AG04449 (cell line): ENCODE data around the gene PATJ.
"Not testable (repeated sequence)": the region's sequence is repeated elsewhere in the genome, so short reads cannot be mapped to it uniquely, and the experiment has no call there.

ENCODE experiments used
- CTCF ChIA-PET: fragments of 350-600 bp; formaldehyde crosslinking; extraction: SDS; loops from one replicate; lab custom pipeline; 2021; ENCODE audit warnings: antibody characterized with exemption; lab: Yijun Ruan, JAX
- POLR2A ChIA-PET: fragments of 400-600, 350-600 bp; formaldehyde crosslinking; extraction: SDS; loops from one replicate; lab custom pipeline; 2020; ENCODE audit warnings: antibody characterized with exemption, inconsistent platforms; lab: Yijun Ruan, JAX
- DNase-seq: peaks from one replicate; pipeline ENCODE4 v3.0.0-alpha.2; 2010; ENCODE audit warnings: low read depth, low spot score
- H3K4me3 ChIP-seq: 2 replicates; pipeline ENCODE4 v1.5.1; 2011; ENCODE audit warnings: low read depth, mild to moderate bottlenecking, control low read depth, low read length
- CTCF ChIP-seq: IDR thresholded peaks from one replicate; pipeline ENCODE4 v1.5.1; 2011; ENCODE audit warnings: mild to moderate bottlenecking, moderate library complexity, low read length, control low read depth, inconsistent platforms; ENCODE audit not compliant: insufficient read depth; ENCODE audit errors: missing control alignments

PATJ gene

GRCh38 chr1:62177621-62178020, 435.3 kb downstream of the PATJ start:
- DNase-seq, result no peak
- no peak overlapping the region for H3K4me3 ChIP-seq
- ChIA-PET POLR2A (no interaction called here), CTCF (no interaction called here)
- TF ChIP-seq CTCF, result no peak

GRCh38 chr1:62178372-62178771, 436.1 kb downstream of the PATJ start:
- CTCF ChIA-PET, result interaction anchor here (0.8 to 2.3 kb wide), 2 partner anchors 228 to 257 kb away, joined by 3 to 9 read pairs; no protein-coding TSS in a partner anchor
- DNase-seq, result no peak
- no peak overlapping the region for H3K4me3 ChIP-seq
- POLR2A ChIA-PET, result no interaction called here
- TF ChIP-seq CTCF, result no peak

GRCh38 chr1:62180054-62180453, 437.8 kb downstream of the PATJ start:
- POLR2A ChIA-PET, DNase-seq, H3K4me3 ChIP-seq: not testable (repeated sequence)
- CTCF ChIA-PET, result interaction anchor here (1.7 to 2.3 kb wide), 2 partner anchors 223 to 227 kb away, joined by 6 to 9 read pairs; no protein-coding TSS in a partner anchor

GRCh38 chr1:62180639-62181038, 438.4 kb downstream of the PATJ start:
- no peak for DNase-seq
- ChIA-PET CTCF (no interaction called here), POLR2A (no interaction called here)
- no peak for TF ChIP-seq CTCF
- no peak overlapping the region for H3K4me3 ChIP-seq

- CTCF ChIA-PET, result no interaction called here
- POLR2A ChIA-PET, result no interaction called here
- no peak for DNase-seq
- no peak overlapping the region for H3K4me3 ChIP-seq
- no peak for TF ChIP-seq CTCF
These were observed 439.3 kb downstream of the PATJ start for GRCh38 chr1:62181532-62181931.

GRCh38 chr1:62182157-62182556, 439.9 kb downstream of the PATJ start:
- DNase-seq, H3K4me3 ChIP-seq, POLR2A ChIA-PET: not testable (repeated sequence)
- CTCF ChIA-PET, result interaction anchor here (0.6 kb wide), 1 partner anchor 660 kb away, joined by 3 read pairs; no protein-coding TSS in a partner anchor

- POLR2A ChIA-PET, DNase-seq, H3K4me3 ChIP-seq: not testable (repeated sequence)
- CTCF ChIA-PET, result interaction anchor here (0.8 to 2.0 kb wide), 2 partner anchors 7 to 10 kb away, joined by 4 to 9 read pairs; no protein-coding TSS in a partner anchor
These were observed 441.1 kb downstream of the PATJ start for GRCh38 chr1:62183164-62184020.
